HG02623 (cell line): ENCODE measurements around the gene REG1A.

ENCODE experiments used
- ATAC-seq: cut with Tn5 transposase; IDR thresholded peaks from one replicate; pipeline ENCODE4 v1.9.1; 2021; ENCODE audit warnings: moderate library complexity; ENCODE audit not compliant: unreplicated experiment

The REG1A gene

DNA sequence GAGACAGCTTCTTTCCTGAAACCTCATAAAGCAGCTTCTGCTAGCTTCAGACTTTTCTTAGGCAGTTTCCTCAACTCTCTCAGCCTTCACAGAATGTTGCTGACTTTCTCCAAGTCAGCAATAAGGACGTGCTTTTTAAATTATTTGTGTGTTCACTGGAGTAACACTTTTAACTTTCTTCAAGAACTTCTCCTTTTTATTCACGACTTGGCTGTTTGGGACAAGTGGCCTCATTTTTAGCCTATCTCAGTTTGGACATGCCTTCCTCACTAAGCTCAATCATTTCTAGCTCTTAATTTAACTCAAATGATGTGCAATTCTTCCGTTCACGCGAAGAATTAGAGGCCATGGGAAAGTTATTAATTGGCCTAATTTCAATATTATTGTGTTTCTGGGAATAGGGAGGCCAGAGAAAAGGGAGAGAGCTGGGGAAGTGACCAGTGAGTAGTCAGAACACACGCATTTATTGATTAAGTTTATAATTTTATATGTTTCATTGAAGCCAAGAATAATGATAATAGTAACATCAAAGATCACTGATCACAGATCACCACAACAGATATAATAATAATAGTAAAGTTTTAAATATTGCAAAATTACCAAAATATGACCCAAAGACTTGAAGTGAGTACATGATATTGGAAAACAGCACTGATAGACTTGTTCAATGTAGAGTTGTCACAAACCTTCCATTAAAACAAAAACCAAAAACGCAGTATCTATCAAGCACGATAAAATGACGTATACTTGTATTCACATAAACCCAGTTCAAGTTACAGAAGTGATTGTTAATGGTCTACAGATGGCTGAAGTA, 4.8 kb downstream of the REG1A start:
- no peak for ATAC-seq

DNA sequence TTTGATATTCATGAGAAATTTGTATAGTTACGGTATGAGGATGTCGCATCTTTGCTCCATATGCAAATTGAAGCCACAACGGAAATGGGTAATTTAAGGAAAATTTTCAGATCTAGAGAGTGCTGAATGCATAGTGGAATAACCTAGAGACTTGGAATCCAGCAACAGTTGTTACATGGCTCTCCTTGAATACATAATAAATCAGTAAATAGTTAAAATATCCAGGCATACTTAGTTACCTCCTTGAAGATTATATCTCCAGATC, 5.4 kb downstream of the REG1A start:
- ATAC-seq: no peak

DNA sequence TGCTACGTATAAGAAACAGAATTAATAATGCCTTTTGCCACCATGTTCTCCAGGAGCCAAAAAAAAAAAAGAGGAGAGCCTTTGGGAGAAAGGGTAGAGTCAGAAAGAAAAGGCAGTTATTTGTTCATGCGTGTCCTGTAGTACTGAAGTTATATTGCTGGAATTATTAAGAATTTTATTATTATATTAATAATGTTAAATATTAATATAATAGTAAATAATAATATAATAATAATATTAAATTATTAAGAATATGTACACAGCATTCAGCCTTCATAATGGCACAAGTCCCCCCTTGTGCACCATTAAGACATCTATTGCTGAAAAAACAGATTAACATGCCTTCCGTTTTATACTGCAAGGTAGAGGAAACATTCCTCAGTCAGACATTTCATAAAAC, 8.1 kb downstream of the REG1A start:
- no peak for ATAC-seq

DNA sequence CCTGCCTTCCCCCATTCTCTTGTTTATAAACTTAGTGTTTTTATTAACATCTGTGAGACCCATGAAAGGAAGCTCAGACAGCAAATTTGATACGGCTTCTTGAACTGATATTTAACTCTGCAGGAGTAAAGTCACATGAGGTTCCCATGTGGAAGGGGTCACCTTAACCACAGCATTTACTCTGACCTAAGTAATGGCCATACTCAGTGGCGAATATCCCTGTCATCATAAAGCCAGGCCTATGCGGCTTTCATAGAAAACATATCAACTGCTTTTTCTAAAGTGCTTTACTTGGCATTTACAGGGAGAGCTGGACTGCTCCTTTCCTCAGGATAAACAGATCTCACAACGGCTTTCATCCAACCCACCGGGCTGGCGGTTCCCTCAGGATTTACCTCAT, 9.0 kb downstream of the REG1A start:
- no peak for ATAC-seq

DNA sequence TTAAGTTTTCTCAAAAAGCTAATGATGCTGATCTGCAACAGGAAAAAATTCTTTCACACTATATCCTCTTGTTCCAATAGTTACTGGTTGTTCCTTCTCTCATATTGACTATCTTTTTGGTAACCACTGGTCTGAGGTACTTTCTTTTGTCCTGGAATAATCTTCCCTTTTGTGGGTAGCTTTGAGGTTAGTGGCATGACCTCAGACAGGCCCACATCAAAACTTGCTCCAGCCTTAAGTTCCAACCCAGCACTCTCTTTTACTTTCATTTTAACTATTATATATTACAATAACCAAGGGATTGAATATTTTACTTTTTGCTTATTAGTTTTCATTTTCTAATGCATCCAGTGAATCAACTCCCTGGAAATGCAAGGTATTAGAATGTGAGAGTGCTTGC, 9.5 kb downstream of the REG1A start:
- ATAC-seq: no peak

DNA sequence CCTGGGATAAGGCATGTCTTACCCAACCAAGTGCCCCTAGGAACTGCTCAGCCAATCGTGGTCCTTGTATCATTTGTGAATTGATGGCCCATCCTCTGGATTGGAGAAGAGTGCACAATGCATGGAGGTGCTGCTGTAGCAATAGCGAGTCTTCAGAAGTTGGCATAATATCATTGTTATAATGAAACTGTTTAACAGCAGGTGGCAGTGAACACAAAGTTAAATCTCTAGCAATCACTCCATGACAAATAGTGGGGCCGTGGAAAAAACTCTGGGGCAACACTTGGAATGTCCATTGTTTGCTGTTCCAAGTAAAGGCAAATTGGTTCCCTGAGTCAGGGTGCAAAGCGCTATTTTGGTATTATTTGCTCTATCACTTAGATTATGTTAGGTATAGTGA, 11.4 kb downstream of the REG1A start:
- ATAC-seq: no peak

DNA sequence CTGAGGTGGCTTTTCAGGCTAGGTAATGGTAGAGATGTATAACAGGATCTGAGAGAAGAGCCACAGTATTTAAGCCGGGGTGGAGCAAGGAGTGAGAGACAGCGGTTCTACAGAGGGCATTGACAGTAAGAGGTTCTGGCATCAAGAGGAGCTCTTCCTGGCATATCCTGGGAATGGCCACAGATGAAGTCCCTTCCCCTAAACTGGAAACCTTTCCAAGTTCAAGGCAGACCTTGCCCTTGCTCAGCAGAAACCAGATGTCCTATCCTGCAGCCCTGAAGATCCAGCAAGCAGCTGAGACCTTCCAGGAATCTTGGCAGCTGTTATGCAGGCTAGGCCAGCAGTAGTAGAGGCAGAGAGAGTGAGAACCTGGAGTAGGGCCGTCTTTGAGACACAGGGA, 18.1 kb downstream of the REG1A start:
- ATAC-seq: no peak

DNA sequence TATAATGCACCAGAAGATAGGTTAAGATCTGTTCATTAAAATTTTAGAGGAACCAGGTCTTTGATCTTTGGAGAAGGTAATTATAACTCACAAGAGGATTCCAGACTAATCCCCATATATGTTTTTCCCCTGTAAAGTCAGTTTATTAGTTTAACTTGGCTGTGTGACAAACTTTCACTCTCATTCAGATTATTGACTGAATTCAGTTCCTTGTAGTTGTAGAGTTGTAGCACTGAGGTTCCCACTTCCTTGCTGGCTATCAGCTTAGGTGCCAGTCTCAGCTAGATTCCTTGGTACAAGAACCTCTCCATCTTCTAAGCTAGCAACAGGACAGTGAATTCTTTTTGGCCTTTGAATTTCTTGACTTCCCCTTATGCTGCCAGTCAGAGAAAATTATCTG, 19.1 kb downstream of the REG1A start:
- no peak for ATAC-seq

DNA sequence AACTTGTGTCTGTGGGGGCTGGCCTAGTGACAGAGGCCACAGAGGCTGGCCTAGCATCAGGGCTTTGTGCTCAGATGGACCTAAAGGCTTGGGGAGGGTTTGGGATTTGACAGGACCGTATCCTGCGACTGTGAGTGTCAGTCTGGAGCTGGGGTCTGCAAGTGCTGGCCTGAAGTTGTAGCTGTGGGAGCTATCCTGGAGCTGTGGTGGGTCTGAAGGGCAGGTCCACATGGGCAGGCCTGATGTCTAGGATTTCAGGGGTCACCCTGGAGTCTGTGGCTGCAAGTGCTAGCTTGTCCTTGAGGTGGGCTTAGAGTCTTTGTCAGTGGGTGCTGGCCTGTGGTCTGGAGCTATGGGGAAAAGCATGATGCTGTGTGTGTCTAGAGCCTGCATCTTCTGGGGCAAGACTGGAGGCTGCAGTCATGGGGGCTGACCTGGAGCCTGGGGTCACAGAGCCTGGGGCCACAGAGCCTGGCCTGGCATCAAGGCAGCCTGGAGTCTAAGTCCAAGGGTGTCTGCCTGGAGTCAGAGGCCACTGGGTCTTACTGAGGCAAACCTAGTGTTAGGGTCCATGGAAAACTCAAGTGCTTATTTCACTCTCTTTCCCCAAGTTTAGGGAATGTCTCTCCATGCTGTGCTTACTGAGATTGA, 35.7 kb downstream of the REG1A start:
- ATAC-seq: no peak

DNA sequence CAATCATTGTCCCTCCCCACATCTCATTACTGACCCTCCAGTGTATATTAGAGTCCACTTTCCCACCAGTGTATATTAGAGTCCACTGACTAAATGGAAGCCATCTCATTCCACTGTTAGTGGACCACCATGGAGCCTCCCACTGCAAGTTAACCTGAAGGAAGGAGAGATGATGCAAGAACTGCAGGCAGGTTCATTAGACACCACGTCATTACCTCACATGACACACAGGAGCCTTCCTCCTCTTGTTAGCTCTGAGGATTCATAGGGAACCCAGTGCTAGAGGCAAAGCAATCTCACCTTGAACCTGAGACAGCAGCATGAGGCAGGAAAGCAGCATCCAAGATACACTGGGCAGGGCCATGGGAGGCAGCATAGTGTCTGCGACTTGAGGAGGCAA, 38.7 kb downstream of the REG1A start:
- ATAC-seq: no peak

DNA sequence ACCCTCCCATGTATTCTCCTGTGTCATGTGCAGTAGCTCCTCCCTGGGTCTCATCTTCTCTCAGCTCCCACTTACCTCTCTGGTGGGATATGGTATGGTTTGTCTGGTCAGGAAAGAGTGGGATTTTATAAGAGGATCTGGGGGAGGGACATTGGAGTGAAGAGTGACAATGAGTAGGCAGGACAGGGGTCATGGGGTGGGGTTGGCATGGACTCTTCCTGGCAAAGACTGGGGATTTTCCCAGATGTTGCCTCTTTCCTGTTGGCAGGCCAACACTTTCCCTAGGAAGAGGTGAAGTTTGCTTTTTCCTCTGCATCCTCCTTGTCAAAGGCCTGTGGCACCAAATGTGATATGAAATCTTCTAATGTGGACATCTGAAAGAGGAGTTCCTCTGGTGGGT, 39.4 kb downstream of the REG1A start, which contains the start of gene REG3A:
Gene REG3A, minus strand, starts transcription at position 101 of the 400 bp plus-strand sequence. CDS start 348 bp downstream, outside the sequence.
- ATAC-seq: no peak

DNA sequence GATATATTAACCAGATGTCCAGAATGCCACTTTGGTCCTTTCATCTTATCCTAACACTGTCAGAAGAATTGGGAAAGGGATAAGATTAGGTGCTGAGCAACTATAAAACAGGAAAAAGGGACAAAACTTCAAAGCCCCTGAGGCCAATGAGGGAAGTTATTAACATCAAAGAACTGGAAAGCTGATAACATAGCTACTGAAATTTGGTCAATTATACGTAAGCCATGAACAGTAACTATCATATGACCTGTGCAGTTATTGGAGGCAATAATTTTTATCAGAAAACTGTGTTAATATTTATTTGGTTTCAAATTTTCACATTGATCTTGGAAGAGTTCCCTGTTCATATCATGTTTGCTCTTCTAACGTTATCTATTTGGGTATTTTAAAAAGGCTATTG, 41.8 kb downstream of the REG1A start:
- no peak for ATAC-seq

DNA sequence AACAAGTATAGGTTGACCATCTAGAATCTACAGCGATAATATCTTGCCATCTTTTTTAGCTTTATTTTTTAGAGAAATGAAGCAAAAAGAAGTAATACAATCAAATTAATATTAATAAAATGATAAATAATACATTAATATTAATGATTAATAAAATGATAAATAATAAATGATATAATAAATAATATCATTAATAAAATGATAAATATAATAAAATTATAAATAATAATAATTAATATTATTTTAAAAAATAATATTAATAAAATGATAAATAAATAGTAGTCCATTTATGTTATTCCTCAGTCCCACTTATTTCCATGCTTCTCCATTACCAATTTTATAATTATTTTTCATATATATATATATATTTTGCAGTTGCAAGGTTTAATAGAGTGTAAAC, 42.5 kb downstream of the REG1A start:
- no peak for ATAC-seq

DNA sequence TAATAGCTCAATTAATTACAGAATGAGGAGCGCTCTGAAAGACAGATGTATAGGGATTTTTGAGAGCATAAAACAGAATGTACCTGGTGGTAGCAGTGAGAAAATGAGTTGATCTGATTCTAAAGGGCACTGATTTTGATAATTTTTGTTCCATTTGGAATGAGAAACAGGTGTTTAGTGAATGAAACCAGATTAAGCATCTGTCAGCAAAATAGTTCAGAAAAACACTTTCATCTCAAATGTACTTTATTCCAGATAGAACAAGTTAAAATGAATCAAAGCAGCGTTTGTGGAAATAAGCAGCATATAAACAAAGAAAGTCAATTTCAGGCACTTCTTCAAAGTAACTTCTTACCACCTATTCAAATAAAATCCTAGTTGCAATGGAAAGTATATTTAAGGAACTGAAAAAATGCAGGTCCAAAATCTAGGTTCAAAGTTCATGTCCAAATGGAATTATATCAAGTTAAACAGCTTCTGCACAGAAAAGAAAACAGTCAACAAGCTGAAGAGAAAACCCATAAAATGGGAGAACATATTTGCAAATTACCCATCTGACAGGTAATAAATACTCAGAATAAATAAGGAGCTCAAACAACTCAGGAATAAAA, 51.2 kb downstream of the REG1A start:
- ATAC-seq: no peak
